DOHH2 (cell line): ENCODE data around the gene KREMEN1.

Source experiments
- H3F3A ChIP-seq: fragments of 200-600 bp; sonication (generic), shearing (Covaris generic); 2 replicates; pipeline ENCODE4 v1.6.0; 2016; ENCODE audit warnings: antibody characterized with exemption, mild to moderate bottlenecking; ENCODE audit not compliant: control insufficient read depth, insufficient read depth
- H3K27ac ChIP-seq: fragments of 200-600 bp; sonication (generic); 2 replicates; pipeline ENCODE4 v1.5.1; 2014; ENCODE audit warnings: low read depth, mild to moderate bottlenecking, low read length, moderate library complexity
- H3K27me3 ChIP-seq: fragments of 200-600 bp; sonication (generic); 2 replicates; pipeline ENCODE4 v1.6.1; 2014; ENCODE audit warnings: mild to moderate bottlenecking, low read length, mixed read lengths; ENCODE audit not compliant: control insufficient read depth
- H3K36me3 ChIP-seq: fragments of 200-600 bp; sonication (generic); 2 replicates; pipeline ENCODE4 v1.6.1; 2014; ENCODE audit warnings: mild to moderate bottlenecking, low read length, moderate library complexity, mixed read lengths; ENCODE audit not compliant: control insufficient read depth
- H3K4me1 ChIP-seq: fragments of 200-600 bp; sonication (generic); 2 replicates; pipeline ENCODE4 v1.6.1; 2014; ENCODE audit warnings: mild to moderate bottlenecking, low read length, mixed read lengths; ENCODE audit not compliant: control insufficient read depth
- H3K4me2 ChIP-seq: fragments of 200-600 bp; sonication (generic); 2 replicates; pipeline ENCODE4 v1.6.0; 2014; ENCODE audit warnings: mild to moderate bottlenecking, low read length, moderate library complexity
- H3K4me3 ChIP-seq: fragments of 200-600 bp; sonication (generic); 2 replicates; pipeline ENCODE4 v1.5.1; 2014; ENCODE audit warnings: mild to moderate bottlenecking, low read length, mixed read lengths
- H3K79me2 ChIP-seq: fragments of 200-600 bp; sonication (generic); 2 replicates; pipeline ENCODE4 v1.6.1; 2014; ENCODE audit warnings: mild to moderate bottlenecking, low read length, mixed read lengths; ENCODE audit not compliant: control insufficient read depth
- H3K9me2 ChIP-seq: fragments of 200-600 bp; sonication (generic); replicated peaks from 2 replicates; pipeline ENCODE4 v1.6.1; 2014; ENCODE audit warnings: mild to moderate bottlenecking, low read length, mixed read lengths; ENCODE audit not compliant: control insufficient read depth
- H3K9me3 ChIP-seq: fragments of 200-600 bp; sonication (generic); 2 replicates; pipeline ENCODE4 v1.6.1; 2014; ENCODE audit warnings: antibody characterized with exemption, low read length, mixed read lengths; ENCODE audit not compliant: control insufficient read depth, insufficient read depth
- H4K20me1 ChIP-seq: fragments of 200-600 bp; sonication (generic); 2 replicates; pipeline ENCODE4 v1.6.0; 2014; ENCODE audit warnings: low read depth, mild to moderate bottlenecking, antibody characterized with exemption, low read length, moderate library complexity; ENCODE audit not compliant: control insufficient read depth, insufficient read depth
- EZH2phosphoT487 ChIP-seq: fragments of 200-600 bp; sonication (generic); IDR thresholded peaks from 2 replicates; pipeline ENCODE4 v1.6.1; 2017; ENCODE audit warnings: borderline replicate concordance, mild to moderate bottlenecking, antibody characterized with exemption, low read length, moderate library complexity, mixed read lengths
- TF ChIP-seq, protein P1 (sequence below): fragments of 200-600 bp; sonication (generic); IDR thresholded peaks from one replicate; pipeline ENCODE4 v1.5.1; 2014; ENCODE audit warnings: antibody characterized with exemption, mild to moderate bottlenecking, low read depth, low read length; ENCODE audit not compliant: poor library complexity, severe bottlenecking

Gene KREMEN1

DNA sequence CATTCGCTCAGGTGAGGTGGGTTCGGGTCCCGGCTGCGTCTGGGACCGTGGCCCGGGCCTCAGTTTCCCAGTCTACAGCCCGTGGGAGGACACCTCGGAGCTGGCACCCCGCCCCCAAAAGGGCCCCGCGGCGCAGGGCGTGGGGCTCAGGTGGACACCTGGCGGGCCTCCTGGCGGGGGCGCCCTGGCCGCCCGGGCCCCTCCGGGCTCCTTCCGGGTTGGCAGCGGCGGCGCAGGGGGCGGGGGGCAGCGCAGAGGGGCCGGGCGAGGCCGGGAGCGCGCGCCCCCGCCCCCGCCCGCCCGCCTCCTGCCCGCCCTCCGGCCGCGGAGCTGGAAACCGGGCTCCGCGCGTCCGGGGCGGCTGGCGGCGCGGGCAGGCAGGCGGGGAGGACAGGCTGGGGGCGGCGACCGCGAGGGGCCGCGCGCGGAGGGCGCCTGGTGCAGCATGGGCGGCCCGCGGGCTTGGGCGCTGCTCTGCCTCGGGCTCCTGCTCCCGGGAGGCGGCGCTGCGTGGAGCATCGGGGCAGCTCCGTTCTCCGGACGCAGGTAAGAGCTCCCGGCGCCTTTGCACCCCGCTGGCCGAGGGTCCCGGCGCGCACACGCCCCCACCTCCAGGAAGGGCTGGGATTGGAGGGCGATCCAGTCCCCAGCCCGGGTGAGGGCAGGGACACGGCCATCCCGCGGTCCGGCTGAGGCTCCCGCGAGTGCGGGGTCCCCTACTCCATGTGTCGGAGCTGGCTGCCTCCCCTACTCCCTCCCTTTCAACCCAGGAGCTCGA, 132.9 kb downstream of the KREMEN1 start, which contains the start of gene EMID1:
TSS of gene EMID1 (plus strand) at position 303 of the 778 bp plus-strand sequence. CDS start at position 446, 143 bp downstream.
- no peak for TF ChIP-seq EZH2phosphoT487
- TF ChIP-seq, protein P1, sequence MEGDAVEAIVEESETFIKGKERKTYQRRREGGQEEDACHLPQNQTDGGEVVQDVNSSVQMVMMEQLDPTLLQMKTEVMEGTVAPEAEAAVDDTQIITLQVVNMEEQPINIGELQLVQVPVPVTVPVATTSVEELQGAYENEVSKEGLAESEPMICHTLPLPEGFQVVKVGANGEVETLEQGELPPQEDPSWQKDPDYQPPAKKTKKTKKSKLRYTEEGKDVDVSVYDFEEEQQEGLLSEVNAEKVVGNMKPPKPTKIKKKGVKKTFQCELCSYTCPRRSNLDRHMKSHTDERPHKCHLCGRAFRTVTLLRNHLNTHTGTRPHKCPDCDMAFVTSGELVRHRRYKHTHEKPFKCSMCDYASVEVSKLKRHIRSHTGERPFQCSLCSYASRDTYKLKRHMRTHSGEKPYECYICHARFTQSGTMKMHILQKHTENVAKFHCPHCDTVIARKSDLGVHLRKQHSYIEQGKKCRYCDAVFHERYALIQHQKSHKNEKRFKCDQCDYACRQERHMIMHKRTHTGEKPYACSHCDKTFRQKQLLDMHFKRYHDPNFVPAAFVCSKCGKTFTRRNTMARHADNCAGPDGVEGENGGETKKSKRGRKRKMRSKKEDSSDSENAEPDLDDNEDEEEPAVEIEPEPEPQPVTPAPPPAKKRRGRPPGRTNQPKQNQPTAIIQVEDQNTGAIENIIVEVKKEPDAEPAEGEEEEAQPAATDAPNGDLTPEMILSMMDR: no peak
- Histone ChIP-seq H3K9me3 (no peaks in the 10 kb centered on the region), H4K20me1 (0 out of 2 replicates have a peak, but pooled peaks cover 4% of the 10 kb centered on the region), H3F3A (no peaks in the 10 kb centered on the region), H3K9me2 (no peaks in the 10 kb centered on the region), H3K36me3 (no peaks in the 10 kb centered on the region), H3K27me3 (peaks cover 53% of the 10 kb centered on the region), H3K4me2 (no peak within 1 kb of the TSS), H3K4me3 (no peak within 1 kb of the TSS), H3K27ac (no peak within 1 kb of the TSS), H3K79me2 (no peaks in the 10 kb centered on the region), H3K4me1 (peaks cover 24% of the 10 kb centered on the region)

DNA sequence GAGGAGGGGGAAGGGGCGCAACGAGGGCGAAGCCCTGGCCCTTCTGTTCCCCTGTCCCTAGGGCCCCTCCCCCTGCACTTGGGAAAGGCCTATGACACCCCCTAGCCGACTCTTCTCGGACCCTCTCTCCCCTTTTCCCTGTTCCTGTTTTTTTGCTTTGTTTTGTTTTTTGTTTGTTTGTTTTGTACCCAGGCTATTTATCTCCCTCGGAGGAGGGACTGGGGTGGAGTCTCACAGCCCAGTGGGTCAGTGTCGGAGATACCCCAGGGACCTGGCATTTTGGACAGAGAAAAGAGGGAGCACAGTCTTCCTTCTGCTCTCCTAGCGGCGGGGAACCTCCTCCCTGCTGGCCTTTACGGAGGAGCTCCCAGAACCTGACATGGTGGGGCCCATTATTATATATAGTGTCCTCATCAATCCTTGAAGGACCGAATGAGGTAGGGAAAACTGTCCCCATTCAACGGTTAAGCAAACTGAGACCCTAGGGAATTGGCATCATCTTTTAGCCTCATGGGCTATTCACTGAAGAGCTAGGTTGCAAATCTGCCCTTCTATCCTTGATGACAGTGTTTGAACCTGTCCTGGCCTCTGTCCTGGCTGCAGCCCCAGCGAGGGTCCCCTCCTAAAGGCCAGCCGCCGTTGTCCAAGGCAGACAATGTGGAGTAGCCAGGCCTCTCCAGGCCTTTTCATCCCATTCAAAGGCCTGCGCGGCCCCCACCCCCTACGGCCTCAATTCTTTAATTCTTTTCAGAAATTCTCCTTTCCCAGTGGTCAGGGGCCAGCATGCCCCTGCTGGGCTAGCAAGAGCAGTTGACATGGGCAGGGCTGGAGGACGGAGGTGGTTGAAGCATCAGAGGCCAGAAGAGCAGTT, 133.8 kb downstream of the KREMEN1 start:
- Histone ChIP-seq H3K4me3 (no peak overlapping the region), H3K79me2 (no peaks in the 10 kb centered on the region), H3K4me2 (no peak overlapping the region), H3K27ac (no peak overlapping the region), H3K36me3 (no peaks in the 10 kb centered on the region), H3K9me2 (no peaks in the 10 kb centered on the region), H4K20me1 (0 out of 2 replicates have a peak, but pooled peaks cover 4% of the 10 kb centered on the region), H3F3A (no peaks in the 10 kb centered on the region), H3K9me3 (no peaks in the 10 kb centered on the region), H3K4me1 (peaks cover 24% of the 10 kb centered on the region), H3K27me3 (peaks cover 53% of the 10 kb centered on the region)
- TF ChIP-seq EZH2phosphoT487: peak; percentile 57; the same call in 1 of the 2 replicates
- TF ChIP-seq, protein P1: no peak

DNA sequence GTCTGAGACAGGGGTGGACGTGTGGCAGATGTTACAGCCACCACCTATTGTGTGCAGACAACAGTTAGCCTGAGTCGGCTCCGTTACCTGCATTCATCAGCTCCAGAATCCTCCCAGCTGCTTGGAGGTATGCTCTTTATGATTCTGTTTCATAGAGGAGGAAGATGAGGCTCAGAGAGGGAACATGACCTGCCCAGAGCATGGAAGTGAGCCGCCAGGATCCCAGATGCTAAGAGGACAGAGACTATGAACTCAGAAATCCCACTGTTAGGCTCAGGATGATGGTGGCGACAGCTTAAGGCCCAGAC, 134.4 kb downstream of the KREMEN1 start:
- 0 out of 2 replicates have a peak, but pooled peaks cover 4% of the 10 kb centered on the region for H4K20me1 ChIP-seq
- no peaks in the 10 kb centered on the region for H3K9me3 ChIP-seq
- no peaks in the 10 kb centered on the region for H3F3A ChIP-seq
- H3K36me3 ChIP-seq: no peaks in the 10 kb centered on the region
- H3K79me2 ChIP-seq: no peaks in the 10 kb centered on the region
- H3K9me2 ChIP-seq: no peaks in the 10 kb centered on the region
- no peak overlapping the region for H3K4me2 ChIP-seq
- H3K27ac ChIP-seq: no peak overlapping the region
- peaks cover 53% of the 10 kb centered on the region for H3K27me3 ChIP-seq
- no peak overlapping the region for H3K4me3 ChIP-seq
- TF ChIP-seq, protein P1: no peak
- TF ChIP-seq EZH2phosphoT487: no peak
- H3K4me1 ChIP-seq: peaks cover 21% of the 10 kb centered on the region
